H9 (cell line): ENCODE data around the gene YAP1. TPM values are rescaled to one million over a fixed set of nuclear protein-coding genes. Genes with fewer than 3 reads are reported as not detected.

ENCODE experiments used
- DNase-seq: peaks from one replicate; pipeline ENCODE4 v3.0.0-alpha.2; 2017
- H2AFZ ChIP-seq: one replicate; pipeline ENCODE4 v1.6.1; 2013; ENCODE audit warnings: mild to moderate bottlenecking, low read length, control low read depth, moderate library complexity
- H2AK5ac ChIP-seq: 2 replicates; pipeline ENCODE4 v1.6.1; 2013; ENCODE audit warnings: low read length, control low read depth, mixed read lengths; ENCODE audit not compliant: insufficient read length
- H2BK120ac ChIP-seq: one replicate; pipeline ENCODE4 v1.6.1; 2013; ENCODE audit warnings: low read depth, mild to moderate bottlenecking, low read length, control low read depth, inconsistent platforms; ENCODE audit not compliant: poor library complexity, severe bottlenecking
- H2BK12ac ChIP-seq: 2 replicates; pipeline ENCODE4 v1.6.1; 2013; ENCODE audit warnings: low read length, control low read depth, mixed read lengths, low read depth; ENCODE audit not compliant: insufficient read length
- H2BK15ac ChIP-seq: 2 replicates; pipeline ENCODE4 v1.6.1; 2013; ENCODE audit warnings: low read depth, low read length, control low read depth
- H2BK20ac ChIP-seq: one replicate; pipeline ENCODE4 v1.6.1; 2013; ENCODE audit warnings: low read depth, mild to moderate bottlenecking, low read length, control low read depth, inconsistent platforms; ENCODE audit not compliant: poor library complexity, severe bottlenecking
- H2BK5ac ChIP-seq: 2 replicates; pipeline ENCODE4 v1.6.1; 2013; ENCODE audit warnings: low read length, control low read depth, mixed read lengths; ENCODE audit not compliant: insufficient read length
- H3K14ac ChIP-seq: 2 replicates; pipeline ENCODE4 v1.6.1; 2013; ENCODE audit warnings: low read length, control low read depth; ENCODE audit not compliant: insufficient read depth
- H3K18ac ChIP-seq: 2 replicates; pipeline ENCODE4 v1.6.1; 2013; ENCODE audit warnings: low read depth, mild to moderate bottlenecking, mixed read lengths, low read length, control low read depth; ENCODE audit not compliant: insufficient read length
- H3K23ac ChIP-seq: 2 replicates; pipeline ENCODE4 v1.6.1; 2013; ENCODE audit warnings: low read length, control low read depth, mixed read lengths, low read depth; ENCODE audit not compliant: insufficient read length
- H3K23me2 ChIP-seq: 2 replicates; pipeline ENCODE4 v1.6.1; 2013; ENCODE audit warnings: low read depth, mild to moderate bottlenecking, mixed read lengths, low read length, control low read depth; ENCODE audit not compliant: insufficient read length, poor library complexity, severe bottlenecking
- H3K27ac ChIP-seq: 2 replicates; pipeline ENCODE4 v1.5.1; 2013; ENCODE audit warnings: low read length, control low read depth, mixed read lengths, low read depth; ENCODE audit not compliant: insufficient read length
- H3K27me3 ChIP-seq: 2 replicates; pipeline ENCODE4 v1.6.1; 2013; ENCODE audit warnings: low read length, control low read depth, inconsistent platforms; ENCODE audit not compliant: insufficient read depth
- H3K4ac ChIP-seq: 2 replicates; pipeline ENCODE4 v1.6.1; 2013; ENCODE audit warnings: low read depth, mild to moderate bottlenecking, control low read depth, inconsistent platforms, low read length, moderate library complexity
- H3K4me1 ChIP-seq: 2 replicates; pipeline ENCODE4 v1.6.1; 2013; ENCODE audit warnings: low read length, control low read depth, inconsistent platforms; ENCODE audit not compliant: insufficient read depth
- H3K4me2 ChIP-seq: 2 replicates; pipeline ENCODE4 v1.6.1; 2013; ENCODE audit warnings: low read length, control low read depth, mixed read lengths; ENCODE audit not compliant: insufficient read length, insufficient read depth
- H3K56ac ChIP-seq: 2 replicates; pipeline ENCODE4 v1.6.1; 2013; ENCODE audit warnings: low read depth, mild to moderate bottlenecking, mixed read lengths, low read length, control low read depth; ENCODE audit not compliant: insufficient read length
- H3K79me1 ChIP-seq: 2 replicates; pipeline ENCODE4 v1.6.1; 2013; ENCODE audit warnings: low read depth, mild to moderate bottlenecking, moderate library complexity, low read length, control low read depth, inconsistent platforms; ENCODE audit not compliant: insufficient read depth, poor library complexity, severe bottlenecking
- H3K79me2 ChIP-seq: 2 replicates; pipeline ENCODE4 v1.6.1; 2013; ENCODE audit warnings: low read length, control low read depth, inconsistent platforms; ENCODE audit not compliant: insufficient read depth
- H3K9ac ChIP-seq: 2 replicates; pipeline ENCODE4 v1.6.1; 2013; ENCODE audit warnings: low read length, control low read depth, mixed read lengths; ENCODE audit not compliant: insufficient read length; ENCODE audit errors: extremely low read depth
- H3K9me3 ChIP-seq: one replicate; pipeline ENCODE4 v1.6.1; 2013; ENCODE audit warnings: low read depth, low read length, inconsistent platforms; ENCODE audit not compliant: control insufficient read depth
- H3T11ph ChIP-seq: one replicate; pipeline ENCODE4 v1.6.1; 2013; ENCODE audit warnings: mild to moderate bottlenecking, low read length, control low read depth, inconsistent platforms
- H4K20me1 ChIP-seq: one replicate; pipeline ENCODE4 v1.6.1; 2013; ENCODE audit not compliant: control insufficient read depth, insufficient read length, insufficient read depth
- H4K5ac ChIP-seq: 2 replicates; pipeline ENCODE4 v1.6.1; 2013; ENCODE audit warnings: low read depth, mild to moderate bottlenecking, mixed read lengths, low read length, control low read depth; ENCODE audit not compliant: insufficient read length
- H4K8ac ChIP-seq: replicated peaks from 2 replicates; pipeline ENCODE4 v1.6.1; 2013; ENCODE audit warnings: low read length, control low read depth, mixed read lengths, low read depth; ENCODE audit not compliant: insufficient read length
- H4K91ac ChIP-seq: 2 replicates; pipeline ENCODE4 v1.6.1; 2013; ENCODE audit warnings: low read depth, mild to moderate bottlenecking, moderate library complexity, mixed read lengths, low read length, control low read depth; ENCODE audit not compliant: insufficient read length
- H3K27ac Mint-ChIP-seq, 3 experiments: 2 replicates in 2 of 3; 3 replicates in 1 of 3; pipeline ENCODE4 v1.8.0; 2020 to 2021; ENCODE audit warnings: mixed read lengths in 3 of 3, mild to moderate bottlenecking in 1 of 3, moderate library complexity in 1 of 3
- H3K27me3 Mint-ChIP-seq: 2 replicates; pipeline ENCODE4 v1.8.0; 2021; ENCODE audit warnings: low read depth, mild to moderate bottlenecking, moderate library complexity, mixed read lengths
- H3K36me3 Mint-ChIP-seq, 3 experiments: 2 replicates in 2 of 3; 3 replicates in 1 of 3; pipeline ENCODE4 v1.8.0; 2020 to 2021; ENCODE audit warnings: low read depth in 3 of 3, mixed read lengths in 3 of 3; ENCODE audit not compliant: insufficient read depth in 1 of 3
- H3K4me1 Mint-ChIP-seq, 2 experiments: 2 replicates each; pipeline ENCODE4 v1.8.0; 2020; ENCODE audit warnings: mixed read lengths in 2 of 2
- H3K4me3 Mint-ChIP-seq, 2 experiments: 2 replicates in 1 of 2; 3 replicates in 1 of 2; pipeline ENCODE4 v1.8.0; 2020 to 2021; ENCODE audit warnings: mild to moderate bottlenecking in 2 of 2, mixed read lengths in 2 of 2, moderate library complexity in 1 of 2
- H3K9me3 Mint-ChIP-seq, 2 experiments: 2 replicates in 1 of 2; 3 replicates in 1 of 2; pipeline ENCODE4 v1.8.0; 2020; ENCODE audit warnings: mild to moderate bottlenecking in 2 of 2, mixed read lengths in 2 of 2, moderate library complexity in 1 of 2
- CTCF ChIP-seq: fragments of 200-600 bp; sonication (generic); conservative IDR thresholded peaks from 3 replicates; pipeline ENCODE4 v1.8.0; 2021; ENCODE audit warnings: antibody characterized with exemption, mild to moderate bottlenecking
- WGBS: extraction: QIAGEN DNeasy Blood & Tissue Kit; methylation state at CpG from one replicate; pipeline ENCODE4 v1.1.7; 2013; ENCODE audit warnings: missing lambda C conversion rate, low lambda C conversion rate, mixed read lengths; ENCODE audit not compliant: insufficient read length; ENCODE audit errors: extremely low coverage; 5-methylcytosine and 5-hydroxymethylcytosine counted together
- total RNA-seq: library from RNA; stranded (reverse); gene quantifications from 2 replicates; pipeline ENCODE4 v1.2.1, GENCODE V29; 2021

The YAP1 gene
- total RNA-seq, 1 experiment from 2014 or later: 124 TPM

- no peak for DNase-seq
- Histone ChIP-seq H2AFZ (no peak overlapping the region), H2BK120ac (no peak overlapping the region), H3K4me1 (peaks cover 6% of the 10 kb centered on the region), H3K9me3 (no peaks in the 10 kb centered on the region), H3K4me2 (no peak overlapping the region), H3K27me3 (no peaks in the 10 kb centered on the region), H3T11ph (no peak overlapping the region), H4K5ac (no peak overlapping the region), H3K56ac (no peak overlapping the region), H2BK20ac (no peak overlapping the region), H3K27ac (no peak overlapping the region), H2BK12ac (no peak overlapping the region), H3K14ac (no peak overlapping the region), H4K20me1 (no peaks in the 10 kb centered on the region), H3K4ac (no peak overlapping the region), H2BK15ac (no peak overlapping the region), H3K23me2 (no peaks in the 10 kb centered on the region), H4K8ac (no peak overlapping the region), H3K79me2 (no peaks in the 10 kb centered on the region), H4K91ac (no peak overlapping the region), H3K79me1 (no peaks in the 10 kb centered on the region), H3K18ac (no peak overlapping the region), H3K9ac (no peak overlapping the region), H3K23ac (no peak overlapping the region), H2AK5ac (no peak overlapping the region), H2BK5ac (no peak overlapping the region)
- no peaks in the 10 kb centered on the region for H3K9me3 Mint-ChIP-seq
- no peak for TF ChIP-seq CTCF
- no peak overlapping the region for H3K4me3 Mint-ChIP-seq
- no peaks in the 10 kb centered on the region for H3K27me3 Mint-ChIP-seq
- peaks cover 9 to 27% (median 17%) of the 10 kb centered on the region in 3 experiments; a peak in 6 of 7 replicates for H3K36me3 Mint-ChIP-seq
- WGBS: no CpG with 5 or more reads among the region's 3 CpGs
- H3K27ac Mint-ChIP-seq: peak overlapping the region in 1 of 3 experiments; percentile 10; a peak in 2 of 7 replicates
- H3K4me1 Mint-ChIP-seq: peaks cover 72 to 80% of the 10 kb centered on the region in 2 experiments
Measured at GRCh38 chr11:102202972-102203371, 92.7 kb downstream of the YAP1 start.
